ENCODE data around the gene RPS25. TPM values are rescaled to one million over a fixed set of nuclear protein-coding genes. Genes with fewer than 3 reads are reported as not detected.
"Not testable (repeated sequence)": the region's sequence is repeated elsewhere in the genome, so short reads cannot be mapped to it uniquely, and the experiment has no call there.

The RPS25 gene
- total RNA-seq, 4 donors from 2014 or later: 220 to 1,105 (median 540) TPM

GRCh38 chr11:118975771-118976709 lies 42.1 kb downstream of the RPS25 start:
- intact Hi-C loops (cut with DNase I; ENCODE audit: low total_unique reads): no loop called here
- no peak overlapping the region for H3K27ac ChIP-seq
- peaks cover 0 to 2% (median 0%) of the 10 kb centered on the region in 4 donors for H3K4me1 ChIP-seq
- 75 to 85% methylated on average over 9 to 15 of the region's 15 CpGs for WGBS, 2 donors (ENCODE audit: low coverage in 1 of 2)
- no peaks in the 10 kb centered on the region for H3K9me3 ChIP-seq
- TF ChIP-seq POLR2AphosphoS5 (IDR thresholded peaks at IDR 0.05) (no peak), POLR2A (IDR thresholded peaks at IDR 0.05) (no peak), EP300 (IDR thresholded peaks at IDR 0.05; ENCODE audit: low read depth) (no peak), CTCF (IDR thresholded peaks at IDR 0.05) (no peak)
- H3K27me3 ChIP-seq: peaks cover 10% of the 10 kb centered on the region
- no peaks in the 10 kb centered on the region for H3K36me3 ChIP-seq
- no peak overlapping the region for H3K4me3 ChIP-seq
- DNase-seq: no peak
- in situ Hi-C loops (cut with MboI; ENCODE audit: low pct_ligation_motif_present in 1 of 4, low pct_unique_long_range_greater_than_20kb in 1 of 4, low sequenced_read_pairs in 3 of 4): no loop called here

GRCh38 chr11:118973985-118974384 lies 44.2 kb downstream of the RPS25 start:
- 100% methylated on average over 2 of the region's 2 CpGs for WGBS, 2 donors (ENCODE audit: low coverage in 1 of 2)
- peaks cover 15% of the 10 kb centered on the region for H3K27me3 ChIP-seq
- H3K4me3 ChIP-seq: no peak overlapping the region
- no peak overlapping the region for H3K27ac ChIP-seq
- in situ Hi-C loops (cut with MboI; ENCODE audit: low pct_ligation_motif_present in 1 of 4, low pct_unique_long_range_greater_than_20kb in 1 of 4, low sequenced_read_pairs in 3 of 4) (loop anchor here in 1 of 4 donors (25.0 kb wide), 1 partner anchor 287 kb away; the partner anchor contains the start of gene TREH), intact Hi-C loops (cut with DNase I; ENCODE audit: low total_unique reads) (no loop called here)
- DNase-seq: no peak
- TF ChIP-seq POLR2AphosphoS5 (IDR thresholded peaks at IDR 0.05) (no peak), CTCF (IDR thresholded peaks at IDR 0.05) (no peak), POLR2A (IDR thresholded peaks at IDR 0.05) (no peak), EP300 (IDR thresholded peaks at IDR 0.05; ENCODE audit: low read depth) (no peak)
- no peaks in the 10 kb centered on the region for H3K36me3 ChIP-seq
- H3K9me3 ChIP-seq: no peaks in the 10 kb centered on the region
- H3K4me1 ChIP-seq: no peaks in the 10 kb centered on the region

- TF ChIP-seq EP300 (IDR thresholded peaks at IDR 0.05; ENCODE audit: low read depth) (no peak), POLR2AphosphoS5 (IDR thresholded peaks at IDR 0.05) (no peak), POLR2A (IDR thresholded peaks at IDR 0.05) (no peak), CTCF (IDR thresholded peaks at IDR 0.05) (no peak)
- DNase-seq: no peak
- H3K36me3 ChIP-seq: no peaks in the 10 kb centered on the region
- intact Hi-C loops (cut with DNase I; ENCODE audit: low total_unique reads) (no loop called here), in situ Hi-C loops (cut with MboI; ENCODE audit: low pct_ligation_motif_present in 1 of 4, low pct_unique_long_range_greater_than_20kb in 1 of 4, low sequenced_read_pairs in 3 of 4) (loop anchor here in 1 of 4 donors (25.0 kb wide), 1 partner anchor 284 kb away; the partner anchor contains the start of gene TREH)
- H3K27me3 ChIP-seq: peaks cover 15% of the 10 kb centered on the region
- no peak within 1 kb of the TSS for H3K27ac ChIP-seq
- 82% methylated on average over 33 of the region's 33 CpGs; no CpG with 5 or more reads in 1 of the 2 donors for WGBS, 2 donors (ENCODE audit: low coverage in 1 of 2)
- H3K9me3 ChIP-seq: no peaks in the 10 kb centered on the region
- H3K4me3 ChIP-seq: no peak within 1 kb of the TSS
- H3K4me1 ChIP-seq: no peaks in the 10 kb centered on the region
Observed at GRCh38 chr11:118971646-118972045, 46.5 kb downstream of the RPS25 start, which contains the start of gene FOXR1. TSS of gene FOXR1 (plus strand) at chr11:118971761. CDS start at chr11:118971932, 171 bp downstream.

- intact Hi-C loops (cut with DNase I; ENCODE audit: low total_unique reads); H3K36me3 ChIP-seq; DNase-seq; H3K4me3 ChIP-seq; H3K27ac ChIP-seq; H3K4me1 ChIP-seq; H3K9me3 ChIP-seq: not testable (repeated sequence)
- WGBS, 2 donors (ENCODE audit: low coverage in 1 of 2): 90 to 91% methylated on average over 2 of the region's 2 CpGs
- in situ Hi-C loops (cut with MboI; ENCODE audit: low pct_ligation_motif_present in 1 of 4, low pct_unique_long_range_greater_than_20kb in 1 of 4, low sequenced_read_pairs in 3 of 4): loop anchor here in 1 of 4 donors (25.0 kb wide), 1 partner anchor 282 kb away; the partner anchor contains the start of gene TREH
- H3K27me3 ChIP-seq: peaks cover 15% of the 10 kb centered on the region
Observed at GRCh38 chr11:118969508-118969907, 48.6 kb downstream of the RPS25 start.

Small RNA genes lying within 50 kb of the gene (small RNA-seq; reads per million reads assigned to genes)
- 0 reads per million in 4 donors for gene AP003392.2
- 0 reads per million in 4 donors for gene RF00017
- 0 reads per million in 4 donors for gene RF00019

Other genes starting within 250 kb of the RPS25 start
- gene DDX6, start 227.2 kb downstream of the RPS25 start, total RNA-seq: 100 to 1,000 TPM in 2 of 4 donors, 10 to 100 TPM in 2; 56.1 to 117 (median 86.8) TPM
- 1 to 10 TPM in 2 of 4 donors, not detected in 2; 2.5 to 4.1 TPM for gene CXCR5, start 134.5 kb downstream of the RPS25 start, total RNA-seq
- gene BCL9L, start 92.4 kb downstream of the RPS25 start, total RNA-seq: 10 to 100 TPM; 15.9 to 23.9 (median 18.5) TPM
- gene UPK2, start 62.0 kb downstream of the RPS25 start, total RNA-seq: not detected
- gene FOXR1, start 46.6 kb downstream of the RPS25 start, total RNA-seq: not detected
- 10 to 100 TPM; 46.1 to 94.3 (median 82.2) TPM for gene CENATAC, start 20.2 kb downstream of the RPS25 start, total RNA-seq
- 100 to 1,000 TPM in 1 of 4 donors, 10 to 100 TPM in 3; 37.4 to 105 (median 74.8) TPM for gene TRAPPC4, start 423 bp upstream of the RPS25 start, total RNA-seq
- 10 to 100 TPM; 34.0 to 88.3 (median 81.2) TPM for gene SLC37A4, start 12.5 kb upstream of the RPS25 start, total RNA-seq
- 100 to 1,000 TPM in 1 of 4 donors, 10 to 100 TPM in 3; 46.4 to 131 (median 61.0) TPM for gene HYOU1, start 38.9 kb upstream of the RPS25 start, total RNA-seq
- 100 to 1,000 TPM in 1 of 4 donors, 10 to 100 TPM in 3; 19.8 to 122 (median 31.2) TPM for gene VPS11, start 49.5 kb upstream of the RPS25 start, total RNA-seq
- 100 to 1,000 TPM in 1 of 4 donors, 10 to 100 TPM in 2, not detected in 1; 10.8 to 353 (median 21.3) TPM for gene HMBS, start 66.5 kb upstream of the RPS25 start, total RNA-seq
- 10 to 100 TPM in 3 of 4 donors, 1 to 10 TPM in 1; 4.5 to 63.9 (median 26.3) TPM for gene DPAGT1, start 83.5 kb upstream of the RPS25 start, total RNA-seq
- 10 to 100 TPM; 11.5 to 56.9 (median 32.7) TPM for gene C2CD2L, start 89.0 kb upstream of the RPS25 start, total RNA-seq
- 10 to 100 TPM; 20.7 to 63.6 (median 48.2) TPM for gene HINFP, start 103.2 kb upstream of the RPS25 start, total RNA-seq
- gene ABCG4, start 130.7 kb upstream of the RPS25 start, total RNA-seq: under 1 TPM in 1 of 4 donors, not detected in 3; 0.14 TPM
- gene NLRX1, start 150.4 kb upstream of the RPS25 start, total RNA-seq: 10 to 100 TPM; 16.4 to 30.1 (median 18.2) TPM
- gene NHERF4, start 167.1 kb upstream of the RPS25 start, total RNA-seq: 100 to 1,000 TPM in 2 of 4 donors, 10 to 100 TPM in 2; 75.2 to 248 (median 111) TPM
- 10 to 100 TPM in 3 of 4 donors, 1 to 10 TPM in 1; 6.8 to 18.7 (median 12.4) TPM for gene CBL, start 188.0 kb upstream of the RPS25 start, total RNA-seq